OCI-LY1 (cell line): ENCODE data around the gene DNAH11.

ENCODE experiments used
- H2AFZ ChIP-seq: fragments of 200-600 bp; sonication (generic), shearing (Covaris generic); 2 replicates; pipeline ENCODE4 v1.6.0; 2014; ENCODE audit warnings: antibody characterized with exemption, mild to moderate bottlenecking, low read length
- H3F3A ChIP-seq: fragments of 200-600 bp; sonication (generic), shearing (Covaris generic); 2 replicates; pipeline ENCODE4 v1.6.0; 2014; ENCODE audit warnings: mild to moderate bottlenecking, antibody characterized with exemption, low read length, moderate library complexity; ENCODE audit not compliant: insufficient read depth
- H3K27ac ChIP-seq: fragments of 200-600 bp; sonication (generic); 2 replicates; pipeline ENCODE4 v1.5.1; 2014; ENCODE audit warnings: low read length, mixed run types, mild to moderate bottlenecking, low read depth; ENCODE audit not compliant: poor library complexity, severe bottlenecking
- H3K27me3 ChIP-seq: fragments of 200-600 bp; sonication (generic); 2 replicates; pipeline ENCODE4 v1.6.0; 2014; ENCODE audit warnings: antibody characterized with exemption, mild to moderate bottlenecking, low read length, moderate library complexity; ENCODE audit not compliant: insufficient read depth
- H3K36me3 ChIP-seq: fragments of 200-600 bp; sonication (generic); 2 replicates; pipeline ENCODE4 v1.6.1; 2014; ENCODE audit warnings: mild to moderate bottlenecking, antibody characterized with exemption, low read length, moderate library complexity, mixed read lengths; ENCODE audit not compliant: insufficient read depth
- H3K4me1 ChIP-seq: fragments of 200-600 bp; sonication (generic); 2 replicates; pipeline ENCODE4 v1.5.1; 2014; ENCODE audit warnings: mild to moderate bottlenecking, low read length, moderate library complexity; ENCODE audit not compliant: insufficient read depth, severe bottlenecking
- H3K4me2 ChIP-seq: fragments of 200-600 bp; sonication (generic), shearing (Covaris generic); 2 replicates; pipeline ENCODE4 v1.6.1; 2014; ENCODE audit warnings: low read length
- H3K4me3 ChIP-seq: fragments of 200-600 bp; sonication (generic); 2 replicates; pipeline ENCODE4 v1.5.1; 2014; ENCODE audit warnings: low read length, low read depth, mild to moderate bottlenecking, mixed read lengths; ENCODE audit not compliant: poor library complexity, severe bottlenecking
- H3K79me2 ChIP-seq: fragments of 200-600 bp; shearing (Covaris generic); 2 replicates; pipeline ENCODE4 v1.6.1; 2016; ENCODE audit warnings: mixed run types, low read length, mixed read lengths; ENCODE audit not compliant: insufficient read depth
- H3K9ac ChIP-seq: fragments of 200-600 bp; sonication (generic), shearing (Covaris generic); 2 replicates; pipeline ENCODE4 v1.6.1; 2014; ENCODE audit warnings: mild to moderate bottlenecking, low read length, mixed read lengths
- H3K9me2 ChIP-seq: fragments of 200-600 bp; sonication (generic), shearing (Covaris generic); 2 replicates; pipeline ENCODE4 v1.6.1; 2014; ENCODE audit warnings: low read depth, mild to moderate bottlenecking, low read length, mixed read lengths
- H3K9me3 ChIP-seq: fragments of 200-600 bp; shearing (Covaris generic); 2 replicates; pipeline ENCODE4 v1.6.1; 2014; ENCODE audit warnings: low read length, mixed read lengths
- H4K20me1 ChIP-seq: fragments of 200-600 bp; sonication (generic), shearing (Covaris generic); 2 replicates; pipeline ENCODE4 v1.6.0; 2016; ENCODE audit warnings: mild to moderate bottlenecking, low read length; ENCODE audit not compliant: insufficient read depth
- CTCF ChIP-seq: fragments of 200-600 bp; sonication (generic), shearing (Covaris generic); IDR thresholded peaks from 2 replicates; pipeline ENCODE4 v1.5.1; 2017; ENCODE audit warnings: mild to moderate bottlenecking, antibody characterized with exemption, low read length, moderate library complexity, mixed read lengths
- EZH2 ChIP-seq: fragments of 200-600 bp; sonication (generic), shearing (Covaris generic); IDR thresholded peaks from 2 replicates; pipeline ENCODE4 v1.8.0; 2017; ENCODE audit warnings: borderline replicate concordance, mixed run types, mild to moderate bottlenecking, antibody characterized with exemption, low read length, moderate library complexity, mixed read lengths

Gene DNAH11

GRCh38 chr7:21542891-21543527 is at the start of gene DNAH11:
Gene DNAH11, plus strand, starts transcription at chr7:21543039. Its CDS starts 207 bp downstream, at chr7:21543246.
- Histone ChIP-seq H3K27ac (no peak within 1 kb of the TSS), H3K36me3 (no peaks in the 10 kb centered on the region), H3K4me2 (no peak within 1 kb of the TSS), H3F3A (no peaks in the 10 kb centered on the region), H3K79me2 (no peaks in the 10 kb centered on the region), H3K9ac (no peak within 1 kb of the TSS), H3K9me3 (no peaks in the 10 kb centered on the region), H4K20me1 (no peaks in the 10 kb centered on the region), H3K4me1 (no peaks in the 10 kb centered on the region), H2AFZ (no peak within 1 kb of the TSS), H3K27me3 (no peaks in the 10 kb centered on the region), H3K4me3 (no peak within 1 kb of the TSS), H3K9me2 (no peaks in the 10 kb centered on the region)
- TF ChIP-seq EZH2 (no peak), CTCF (no peak)

GRCh38 chr7:21495731-21496130 is 47.1 kb upstream of the DNAH11 start:
- TF ChIP-seq CTCF (no peak), EZH2 (no peak)
- Histone ChIP-seq H3K9me3 (peaks cover 38% of the 10 kb centered on the region), H4K20me1 (no peaks in the 10 kb centered on the region), H3K4me1 (no peaks in the 10 kb centered on the region), H3K9ac (no peak overlapping the region), H3K4me2 (no peak overlapping the region), H2AFZ (no peak overlapping the region), H3K27ac (no peak overlapping the region), H3K9me2 (no peaks in the 10 kb centered on the region), H3K27me3 (no peaks in the 10 kb centered on the region), H3F3A (no peaks in the 10 kb centered on the region), H3K4me3 (no peak overlapping the region), H3K79me2 (no peaks in the 10 kb centered on the region), H3K36me3 (peaks cover 8% of the 10 kb centered on the region; the same call in 1 of the 2 replicates)

- Histone ChIP-seq H3K4me2 (no peak overlapping the region), H3K9ac (no peak overlapping the region), H3K9me3 (peaks cover 30% of the 10 kb centered on the region), H3K27me3 (no peaks in the 10 kb centered on the region), H3K4me3 (no peak overlapping the region), H4K20me1 (no peaks in the 10 kb centered on the region), H3K27ac (no peak overlapping the region), H3K79me2 (no peaks in the 10 kb centered on the region), H3K4me1 (no peaks in the 10 kb centered on the region), H3K9me2 (no peaks in the 10 kb centered on the region), H2AFZ (no peak overlapping the region), H3F3A (no peaks in the 10 kb centered on the region), H3K36me3 (peaks cover 6% of the 10 kb centered on the region; the same call in 1 of the 2 replicates)
- no peak for TF ChIP-seq EZH2
- TF ChIP-seq CTCF = no peak
Observed at GRCh38 chr7:21497072-21497471, 45.8 kb upstream of the DNAH11 start.
